Mesenchymal stem cell (in vitro differentiated cells and primary cell): ENCODE results near the gene TLN1.

Experiments
- DNase-seq: peaks from one replicate; pipeline ENCODE4 v3.0.0-alpha.2; 2013
- H2AFZ ChIP-seq: one replicate; pipeline ENCODE4 v1.6.1; 2013; ENCODE audit warnings: low read depth, mild to moderate bottlenecking, control low read depth, inconsistent platforms, low read length, moderate library complexity
- H2AK5ac ChIP-seq: 2 replicates; pipeline ENCODE4 v1.6.1; 2013; ENCODE audit warnings: low read length, moderate library complexity, mild to moderate bottlenecking, inconsistent platforms; ENCODE audit not compliant: severe bottlenecking
- H2BK120ac ChIP-seq: one replicate; pipeline ENCODE4 v1.6.1; 2013; ENCODE audit warnings: low read depth, mild to moderate bottlenecking, inconsistent platforms, low read length, moderate library complexity
- H2BK12ac ChIP-seq, 2 experiments: one replicate each; pipeline ENCODE4 v1.6.1; 2013; ENCODE audit warnings: inconsistent platforms in 2 of 2, low read length in 2 of 2, mild to moderate bottlenecking in 2 of 2, moderate library complexity in 2 of 2, control low read depth in 1 of 2
- H2BK15ac ChIP-seq: one replicate; pipeline ENCODE4 v1.6.1; 2013; ENCODE audit warnings: mild to moderate bottlenecking, low read depth, inconsistent platforms; ENCODE audit not compliant: poor library complexity, severe bottlenecking
- H2BK5ac ChIP-seq: 2 replicates; pipeline ENCODE4 v1.6.1; 2013; ENCODE audit warnings: low read depth, mild to moderate bottlenecking, low read length, control low read depth, inconsistent platforms; ENCODE audit not compliant: poor library complexity, severe bottlenecking
- H3K14ac ChIP-seq, 2 experiments: one replicate each; pipeline ENCODE4 v1.6.1; 2013; ENCODE audit warnings: inconsistent platforms in 2 of 2, low read length in 2 of 2, control low read depth in 1 of 2, mild to moderate bottlenecking in 1 of 2, moderate library complexity in 1 of 2
- H3K18ac ChIP-seq, 2 experiments: one replicate each; pipeline ENCODE4 v1.6.1; 2013; ENCODE audit warnings: inconsistent platforms in 2 of 2, low read length in 2 of 2, control low read depth in 1 of 2, low read depth in 1 of 2, mild to moderate bottlenecking in 1 of 2
- H3K23ac ChIP-seq, 2 experiments: one replicate each; pipeline ENCODE4 v1.6.1; 2013; ENCODE audit warnings: inconsistent platforms in 2 of 2, low read length in 2 of 2, mild to moderate bottlenecking in 2 of 2, moderate library complexity in 2 of 2, control low read depth in 1 of 2
- H3K27ac ChIP-seq: 2 replicates; pipeline ENCODE4 v1.5.1; 2013; ENCODE audit warnings: mild to moderate bottlenecking, moderate library complexity, low read length, control low read depth, inconsistent platforms; ENCODE audit not compliant: poor library complexity, severe bottlenecking
- H3K27me3 ChIP-seq, 2 experiments: 2 replicates each; pipeline versions ENCODE4 v1.6.1 to v1.7.0; 2013; ENCODE audit warnings: low read length in 2 of 2, mild to moderate bottlenecking in 2 of 2, moderate library complexity in 2 of 2, control low read depth in 1 of 2, inconsistent platforms in 1 of 2; ENCODE audit not compliant: control insufficient read depth in 1 of 2, insufficient read depth in 1 of 2
- H3K36me3 ChIP-seq, 2 experiments: 2 replicates each; pipeline versions ENCODE4 v1.6.1 to v1.7.0; 2013; ENCODE audit warnings: low read length in 2 of 2, control low read depth in 1 of 2, inconsistent platforms in 1 of 2, low read depth in 1 of 2, mild to moderate bottlenecking in 1 of 2; ENCODE audit not compliant: insufficient read depth in 2 of 2, control insufficient read depth in 1 of 2
- H3K4ac ChIP-seq, 2 experiments: one replicate each; pipeline ENCODE4 v1.6.1; 2013; ENCODE audit warnings: inconsistent platforms in 2 of 2, low read length in 2 of 2, mild to moderate bottlenecking in 2 of 2, moderate library complexity in 2 of 2, control low read depth in 1 of 2, low read depth in 1 of 2
- H3K4me1 ChIP-seq: 2 replicates; pipeline ENCODE4 v1.6.1; 2013; ENCODE audit warnings: low read depth, low read length, control low read depth; ENCODE audit not compliant: control insufficient read depth, insufficient read depth
- H3K4me2 ChIP-seq: 2 replicates; pipeline ENCODE4 v1.6.1; 2013; ENCODE audit warnings: low read length, mild to moderate bottlenecking, inconsistent platforms; ENCODE audit not compliant: poor library complexity, severe bottlenecking
- H3K4me3 ChIP-seq, 2 experiments: 2 replicates each; pipeline versions ENCODE4 v1.5.1 to v1.7.0; 2013; ENCODE audit warnings: low read length in 2 of 2, mild to moderate bottlenecking in 2 of 2, control low read depth in 1 of 2, low read depth in 1 of 2; ENCODE audit not compliant: insufficient read depth in 1 of 2
- H3K79me1 ChIP-seq: replicated peaks from 2 replicates; pipeline ENCODE4 v1.6.1; 2013; ENCODE audit warnings: mild to moderate bottlenecking, control low read depth, low read length, inconsistent platforms; ENCODE audit not compliant: poor library complexity, severe bottlenecking
- H3K9ac ChIP-seq: 2 replicates; pipeline ENCODE4 v1.7.0; 2013; ENCODE audit warnings: mild to moderate bottlenecking, low read length, moderate library complexity
- H3K9me3 ChIP-seq: 2 replicates; pipeline ENCODE4 v1.7.0; 2013; ENCODE audit warnings: mild to moderate bottlenecking, low read length; ENCODE audit not compliant: control insufficient read depth
- H4K8ac ChIP-seq: one replicate; pipeline ENCODE4 v1.6.1; 2013; ENCODE audit warnings: inconsistent platforms, mild to moderate bottlenecking, low read length, moderate library complexity
- H4K91ac ChIP-seq: one replicate; pipeline ENCODE4 v1.6.1; 2013; ENCODE audit warnings: mild to moderate bottlenecking, low read length, inconsistent platforms
- WGBS: methylation state at CpG from one replicate; pipeline ENCODE4 v1.1.7; 2013; ENCODE audit warnings: mixed read lengths; 5-methylcytosine and 5-hydroxymethylcytosine counted together

Gene TLN1

GRCh38 chr9:35688558-35689541, 43.1 kb downstream of the TLN1 start:
- WGBS, result 7% methylated on average over 10 of the region's 12 CpGs
- Histone ChIP-seq H3K18ac (peak overlapping the region; percentile 84 to 96), H3K79me1 (peaks cover 5% of the 10 kb centered on the region), H3K9me3 (no peaks in the 10 kb centered on the region), H3K4ac (peak overlapping the region; percentile 88 to 98), H3K14ac (peak overlapping the region; percentile 48 to 98), H3K27ac (peak overlapping the region; percentile 90), H3K36me3 (peaks cover 42 to 45% of the 10 kb centered on the region in 2 experiments), H2AK5ac (peak overlapping the region; percentile 49), H3K4me2 (peak overlapping the region; percentile 82), H3K4me1 (peaks cover 41% of the 10 kb centered on the region), H2BK12ac (peak overlapping the region; percentile 49 to 58), H3K23ac (peak overlapping the region in 1 of 2 experiments; percentile 83), H2AFZ (no peak overlapping the region), H3K4me3 (peak overlapping the region; percentile 87), H2BK120ac (peak overlapping the region; percentile 93), H3K27me3 (no peaks in the 10 kb centered on the region), H4K91ac (no peak overlapping the region), H2BK5ac (no peak overlapping the region), H4K8ac (peak overlapping the region; percentile 95), H2BK15ac (no peak overlapping the region), H3K9ac (peak overlapping the region; percentile 92)
- peak; percentile 76 for DNase-seq

- no peak overlapping the region for H2BK15ac ChIP-seq
- H3K36me3 ChIP-seq, result peaks cover 49 to 53% of the 10 kb centered on the region in 2 experiments
- DNase-seq, result no peak
- H2BK5ac ChIP-seq, result no peak overlapping the region
- peaks cover 41% of the 10 kb centered on the region for H3K4me1 ChIP-seq
- H3K18ac ChIP-seq, result peak overlapping the region in 1 of 2 experiments; percentile 84
- H3K27ac ChIP-seq, result peak overlapping the region; percentile 41
- H3K4me2 ChIP-seq, result peak overlapping the region; percentile 82
- H3K14ac ChIP-seq, result peak overlapping the region in 1 of 2 experiments; percentile 49
- H3K27me3 ChIP-seq, result no peaks in the 10 kb centered on the region
- peak overlapping the region in 1 of 2 experiments; percentile 34 for H3K4ac ChIP-seq
- H2AFZ ChIP-seq, result no peak overlapping the region
- peak overlapping the region; percentile 45 for H4K91ac ChIP-seq
- H4K8ac ChIP-seq, result peak overlapping the region; percentile 61
- H3K9me3 ChIP-seq, result no peaks in the 10 kb centered on the region
- H2BK12ac ChIP-seq, result peak overlapping the region in 1 of 2 experiments; percentile 58
- peak overlapping the region; percentile 47 to 87 for H3K4me3 ChIP-seq
- H3K23ac ChIP-seq, result peak overlapping the region in 1 of 2 experiments; percentile 35
- no peak overlapping the region for H2AK5ac ChIP-seq
- H2BK120ac ChIP-seq, result no peak overlapping the region
- WGBS, result 100% methylated on average over 1 of the region's 2 CpGs
- H3K9ac ChIP-seq, result peak overlapping the region; percentile 92
- H3K79me1 ChIP-seq, result peaks cover 5% of the 10 kb centered on the region
These were observed 43.9 kb downstream of the TLN1 start for GRCh38 chr9:35687972-35688557.

GRCh38 chr9:35687306-35687705, 44.7 kb downstream of the TLN1 start:
- H3K27ac ChIP-seq, result peak overlapping the region; percentile 4
- no peak overlapping the region for H2AK5ac ChIP-seq
- H3K9ac ChIP-seq, result peak overlapping the region; percentile 92
- H2BK5ac ChIP-seq, result no peak overlapping the region
- 75% methylated on average over 2 of the region's 2 CpGs for WGBS
- H2BK120ac ChIP-seq, result no peak overlapping the region
- no peak overlapping the region for H2BK12ac ChIP-seq
- no peak overlapping the region for H3K23ac ChIP-seq
- H3K79me1 ChIP-seq, result peaks cover 5% of the 10 kb centered on the region
- no peak overlapping the region for H2AFZ ChIP-seq
- no peaks in the 10 kb centered on the region for H3K9me3 ChIP-seq
- peaks cover 47% of the 10 kb centered on the region for H3K4me1 ChIP-seq
- H4K91ac ChIP-seq, result no peak overlapping the region
- DNase-seq, result no peak
- H3K14ac ChIP-seq, result no peak overlapping the region
- no peaks in the 10 kb centered on the region for H3K27me3 ChIP-seq
- no peak overlapping the region for H4K8ac ChIP-seq
- H3K18ac ChIP-seq, result no peak overlapping the region
- peak overlapping the region; percentile 3 for H2BK15ac ChIP-seq
- peak overlapping the region in 1 of 2 experiments; percentile 87 for H3K4me3 ChIP-seq
- H3K4me2 ChIP-seq, result peak overlapping the region; percentile 82
- H3K36me3 ChIP-seq, result peaks cover 56 to 60% of the 10 kb centered on the region in 2 experiments
- no peak overlapping the region for H3K4ac ChIP-seq
